ENCODE data around the gene NOTCH2.
"Not testable (repeated sequence)": the region's sequence is repeated elsewhere in the genome, so short reads cannot be mapped to it uniquely, and the experiment has no call there.

DNA sequence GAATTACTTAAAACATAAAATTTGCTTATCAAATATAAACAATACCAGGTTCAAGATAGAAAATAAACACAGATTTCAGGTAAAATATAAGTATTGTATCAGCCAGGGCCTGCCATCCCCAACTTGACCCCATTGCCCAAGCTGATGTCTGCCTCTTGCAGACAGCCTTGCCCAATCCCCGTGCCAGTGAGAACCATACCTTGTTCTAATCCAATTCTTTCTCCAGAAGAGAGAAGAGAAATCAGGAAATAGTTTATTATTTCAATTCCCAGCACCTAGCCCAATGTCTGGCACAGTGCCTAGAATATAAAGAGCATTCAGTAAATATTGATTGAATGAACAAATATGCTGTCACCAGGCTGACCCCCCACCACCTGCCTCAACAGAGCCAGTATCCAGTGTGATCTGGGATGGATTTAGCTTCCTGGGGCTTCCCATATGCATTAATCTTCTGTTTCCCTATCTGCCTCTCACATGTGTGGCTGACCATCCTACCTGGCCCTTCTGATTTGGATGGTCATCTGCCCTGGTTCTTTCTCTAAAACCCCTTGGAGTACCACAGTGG, 27.6 kb upstream of the NOTCH2 start:
- not testable (repeated sequence) for TF ChIP-seq CTCF (IDR thresholded peaks at IDR 0.05; ENCODE audit: low read depth, low read length, poor library complexity, severe bottlenecking); EZH2phosphoT487 (IDR thresholded peaks at IDR 0.05; ENCODE audit: borderline replicate concordance, low read length)
